Activated CD8-positive, alpha-beta memory T cell treated with anti-CD3 and anti-CD28 coated beads for 24 hours (primary cell): ENCODE results near the gene SH2D1B.

ENCODE experiments used
- DNase-seq: peaks from one replicate; pipeline ENCODE4 v3.0.0-alpha.2; 2020

Gene SH2D1B

DNA sequence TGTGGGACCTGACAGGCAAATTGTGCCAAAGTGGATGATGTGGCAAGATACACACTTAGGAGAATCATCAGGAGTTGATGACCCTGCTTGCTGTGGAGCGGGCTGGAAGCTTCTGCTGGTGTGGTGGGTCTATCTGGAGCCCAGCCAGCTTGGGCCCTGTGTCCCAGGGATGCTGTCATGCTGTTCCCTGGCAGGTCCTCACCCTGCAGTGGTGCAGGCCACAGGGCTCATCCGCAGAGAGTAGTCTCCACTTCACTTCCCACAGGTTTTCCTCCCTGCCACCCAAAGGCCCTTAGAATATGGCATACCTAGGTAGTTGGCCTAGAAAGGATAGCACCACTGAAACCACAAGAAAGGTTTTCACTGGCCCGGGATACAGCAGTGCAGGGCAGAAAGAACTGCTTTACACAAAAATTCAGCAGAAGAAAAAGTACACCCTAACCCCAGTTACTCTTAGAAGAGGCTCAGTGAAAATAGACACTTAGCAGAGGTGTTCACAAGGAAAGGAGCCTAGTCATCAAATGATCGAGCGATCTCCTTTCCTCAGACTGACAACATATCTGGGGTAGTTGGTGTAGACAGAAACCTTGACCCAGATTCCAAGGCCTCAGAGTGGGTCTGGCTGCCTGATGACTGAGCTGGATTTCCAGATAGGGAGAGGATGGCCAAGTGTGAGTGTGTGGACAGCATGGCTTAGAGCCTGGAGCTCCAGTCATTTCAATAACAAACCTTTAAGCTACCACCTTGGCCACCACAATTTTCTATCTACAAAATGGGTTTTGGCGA is 31.7 kb downstream of the SH2D1B start:
- DNase-seq = peak; percentile 5

DNA sequence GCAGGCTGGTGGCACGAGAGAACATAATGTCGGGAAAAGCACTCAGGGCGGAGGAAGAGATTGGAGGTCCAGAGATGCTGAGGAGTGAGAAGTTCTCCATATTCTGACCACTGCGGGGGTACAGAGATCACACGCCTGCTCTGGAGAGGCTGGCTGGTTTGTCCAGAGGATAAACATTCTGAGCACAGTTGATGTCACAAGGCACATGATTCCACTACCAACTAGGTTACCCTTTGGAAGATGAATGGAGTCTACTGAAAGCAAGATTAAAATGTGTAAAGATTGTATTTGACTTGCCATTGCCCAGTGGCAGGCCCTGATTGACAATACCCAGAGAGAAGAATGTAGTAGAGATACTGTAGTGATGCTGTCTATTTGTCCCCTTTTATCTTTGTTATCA is 35.2 kb downstream of the SH2D1B start, which contains the start of gene SPATA46:
Gene SPATA46, minus strand, starts transcription at position 164 of the 400 bp plus-strand sequence. Its CDS starts 64 bp downstream, at position 100.
- DNase-seq = no peak

DNA sequence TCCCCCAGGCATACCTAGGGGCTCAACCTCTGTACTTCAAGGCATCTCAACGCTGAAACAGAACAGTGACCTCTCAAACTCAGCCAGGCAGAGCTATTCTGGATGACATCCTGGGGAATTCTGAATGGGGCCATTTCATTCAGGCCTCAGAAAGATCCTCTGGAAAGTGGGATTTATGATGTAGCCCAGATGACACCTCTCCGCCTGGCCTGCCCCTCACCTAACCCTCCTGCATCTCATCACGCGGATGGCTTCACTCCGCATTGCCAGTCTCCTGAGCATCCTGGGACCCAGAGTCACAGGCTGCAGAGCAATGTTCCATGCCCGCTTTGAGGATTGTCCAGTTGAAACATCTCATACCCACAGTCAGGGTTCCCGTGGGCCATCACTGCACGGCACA is 36.5 kb downstream of the SH2D1B start:
- no peak for DNase-seq

DNA sequence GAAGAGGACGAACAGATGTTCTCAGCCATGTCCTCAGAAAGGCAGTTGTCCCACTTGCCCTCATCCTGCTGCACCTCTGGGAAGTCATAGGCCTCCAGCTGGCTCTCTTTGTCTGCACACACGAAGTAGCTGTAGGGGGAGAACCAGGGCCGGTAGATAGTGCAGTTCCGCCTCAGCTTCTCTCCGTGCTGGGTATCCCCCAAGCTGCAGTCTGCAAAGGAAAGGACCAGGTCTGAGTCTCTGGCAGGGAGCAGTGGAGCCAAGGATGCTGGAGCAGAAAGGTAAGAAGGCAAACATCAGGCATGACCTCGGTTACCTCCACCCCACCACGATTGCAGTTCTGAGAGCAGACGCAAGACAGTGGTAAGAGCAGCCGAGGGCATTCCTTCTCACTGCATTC is 37.5 kb downstream of the SH2D1B start:
- DNase-seq = no peak

DNA sequence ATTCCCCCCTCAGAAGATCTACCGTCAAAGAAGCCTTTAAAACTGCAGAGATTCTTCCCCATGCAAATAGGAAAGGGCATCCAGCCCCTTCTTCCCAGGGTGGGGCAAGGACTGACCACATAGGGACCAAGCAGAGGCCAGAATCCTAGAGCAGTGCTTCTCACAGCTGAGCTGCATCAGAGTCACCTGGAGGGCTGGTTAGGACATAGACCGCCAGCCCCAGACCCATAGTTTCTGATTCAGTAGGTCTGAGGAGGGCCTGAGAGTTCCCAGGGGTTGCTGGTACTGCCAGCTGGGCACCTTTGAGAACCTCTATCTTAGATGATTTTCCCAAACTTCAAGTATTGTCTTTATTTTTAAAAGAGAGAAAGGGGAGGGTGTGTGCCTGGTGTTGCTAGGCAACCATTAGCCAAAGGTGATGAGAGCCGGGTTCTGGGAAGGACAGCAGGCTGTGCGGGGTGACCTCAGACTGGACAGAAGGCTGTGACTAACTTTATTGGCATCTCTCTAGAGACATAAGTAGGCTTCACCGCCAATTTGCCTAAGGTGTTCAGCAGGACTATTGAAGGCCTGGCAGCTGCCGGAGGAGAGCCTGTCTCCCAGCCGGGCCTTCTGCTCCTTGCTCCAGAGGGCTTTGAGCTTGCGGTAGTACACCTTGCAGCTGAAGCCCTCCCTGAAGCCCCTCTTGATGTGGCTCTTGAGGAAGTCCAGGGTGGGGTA is 38.2 kb downstream of the SH2D1B start:
- no peak for DNase-seq

DNA sequence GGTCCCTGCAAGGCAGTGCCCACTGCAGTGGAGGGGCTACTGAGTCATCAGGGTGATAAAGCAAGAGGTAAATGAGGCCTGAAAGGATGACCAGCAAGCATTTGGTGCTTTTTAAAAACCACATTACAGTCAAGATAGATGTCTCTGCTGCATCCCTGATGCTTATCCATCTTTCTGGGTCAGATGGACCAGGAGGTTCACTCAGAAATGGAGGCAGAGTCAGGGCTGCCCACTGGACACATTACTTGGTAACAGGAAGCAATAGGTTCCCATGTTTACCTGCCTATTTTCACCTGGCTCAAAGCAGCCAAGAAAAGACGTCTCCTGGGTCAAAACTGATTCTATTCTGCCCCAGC is 38.9 kb downstream of the SH2D1B start:
- DNase-seq = no peak

DNA sequence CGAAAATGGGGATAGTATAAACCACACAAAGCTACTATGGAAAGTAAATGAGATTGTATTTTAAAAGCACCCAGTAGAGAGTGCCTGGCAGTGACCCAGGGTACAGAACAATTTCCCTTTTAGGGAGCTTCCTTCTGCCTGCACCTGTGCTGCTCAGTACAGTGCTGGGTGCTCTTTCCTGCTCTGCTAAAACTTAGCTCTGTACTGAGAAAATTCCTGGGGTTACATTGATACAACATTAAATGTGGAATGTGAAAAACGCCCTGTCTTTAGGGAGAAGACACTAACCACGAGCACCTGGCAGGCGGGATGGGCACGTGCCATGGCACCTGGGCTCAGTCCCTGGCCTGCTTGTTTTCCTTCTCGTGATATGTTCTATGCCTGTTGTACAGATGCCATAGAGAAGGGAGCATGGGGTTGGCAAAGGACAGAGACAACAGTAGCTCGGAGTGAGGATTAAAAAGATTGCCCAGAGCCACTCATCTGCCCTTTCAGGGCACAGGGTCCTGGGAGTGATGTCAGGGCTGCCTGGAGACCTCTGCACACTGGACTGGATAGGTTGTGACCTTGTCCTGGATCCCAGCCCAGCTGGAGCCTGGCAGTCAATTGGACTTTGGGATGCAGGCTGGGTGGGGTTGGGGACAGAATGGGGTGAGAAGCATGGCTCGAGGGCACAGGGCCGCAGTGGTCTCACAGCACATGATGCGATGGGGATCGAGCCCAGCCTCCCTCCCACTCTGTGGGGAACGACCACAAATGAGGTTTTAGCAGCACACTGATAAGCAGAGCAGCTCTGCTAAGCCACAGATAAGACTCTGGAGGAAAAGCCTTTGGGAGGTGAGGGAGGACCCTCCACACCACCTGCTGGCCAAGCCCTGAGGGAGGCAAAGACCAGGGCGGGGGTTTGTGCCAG is 39.5 kb downstream of the SH2D1B start:
- no peak for DNase-seq

DNA sequence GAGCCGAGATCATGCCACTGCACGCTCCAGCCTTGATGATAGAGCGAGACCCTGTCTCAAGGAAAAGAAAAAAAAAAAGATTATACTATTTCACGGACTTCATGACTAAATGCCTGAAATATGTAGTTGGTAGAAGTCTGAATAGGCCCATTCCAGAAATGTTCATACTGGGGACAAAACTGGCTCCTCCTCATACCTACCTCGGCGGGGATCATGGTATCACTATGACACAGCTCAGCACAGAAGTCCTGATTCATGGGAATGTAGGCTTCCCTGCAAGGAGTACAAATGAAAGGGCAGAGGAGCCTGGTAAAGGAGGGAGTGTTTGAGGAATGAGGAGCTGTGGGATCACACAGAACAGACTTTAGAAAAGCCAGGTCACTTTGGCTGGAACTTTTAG is 40.3 kb downstream of the SH2D1B start:
- DNase-seq = no peak

DNA sequence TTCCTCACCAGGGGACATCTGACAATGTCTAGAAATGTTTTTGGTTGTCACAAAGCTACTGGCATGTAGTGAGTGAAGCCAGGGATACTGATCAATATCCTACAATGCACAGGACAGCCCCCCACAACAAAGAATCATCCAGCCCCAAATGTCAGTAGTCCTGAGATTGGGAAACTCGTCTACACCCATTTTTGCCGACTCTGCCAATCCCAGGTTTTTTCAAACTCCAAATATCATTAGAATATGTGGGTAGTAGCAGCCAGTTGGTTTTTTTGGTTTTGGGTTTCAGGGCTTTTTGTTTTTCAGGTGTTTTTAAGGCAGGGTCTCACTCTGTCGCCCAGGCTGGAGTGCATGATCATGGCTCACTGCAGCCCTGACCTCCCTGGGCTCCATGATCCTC is 41.2 kb downstream of the SH2D1B start:
- no peak for DNase-seq

DNA sequence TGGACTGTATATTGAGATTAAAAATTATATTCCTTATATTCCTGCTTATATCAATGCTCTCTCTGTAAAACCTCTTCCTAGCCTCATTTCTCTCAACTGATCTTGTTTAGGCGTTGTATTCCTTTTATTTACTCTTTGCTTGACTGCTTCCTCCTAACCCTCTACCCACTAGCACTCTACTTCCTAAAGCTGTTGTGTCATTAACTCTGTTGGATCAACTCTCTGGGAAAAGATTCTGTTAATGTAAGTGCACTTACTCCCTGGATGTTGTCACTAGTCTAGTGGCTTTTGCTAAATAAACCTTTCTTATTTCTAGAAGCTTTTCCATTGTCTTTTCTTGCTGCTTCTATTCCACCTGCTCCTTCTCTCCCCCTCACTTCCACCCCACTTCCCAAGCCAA is 41.8 kb downstream of the SH2D1B start:
- no peak for DNase-seq

DNA sequence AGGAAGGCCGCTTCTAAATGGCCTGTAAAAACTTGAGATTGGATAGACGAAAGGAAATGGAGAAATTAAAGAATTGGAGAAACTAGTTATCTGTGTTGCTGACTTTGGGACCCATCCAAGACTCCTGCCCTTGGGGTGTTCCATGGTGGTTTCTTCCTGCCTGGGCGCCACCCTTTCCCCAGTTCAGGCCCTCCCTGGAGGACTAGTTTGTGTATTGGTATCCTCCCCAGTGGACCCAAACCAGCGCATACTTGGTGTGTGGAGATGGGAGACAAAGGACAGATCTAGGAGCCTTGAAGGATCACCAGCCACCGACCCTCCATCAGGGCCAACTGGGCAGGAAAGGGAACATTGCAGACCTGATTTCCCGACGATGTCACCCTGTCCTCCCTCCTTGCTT is 42.4 kb downstream of the SH2D1B start:
- no peak for DNase-seq

DNA sequence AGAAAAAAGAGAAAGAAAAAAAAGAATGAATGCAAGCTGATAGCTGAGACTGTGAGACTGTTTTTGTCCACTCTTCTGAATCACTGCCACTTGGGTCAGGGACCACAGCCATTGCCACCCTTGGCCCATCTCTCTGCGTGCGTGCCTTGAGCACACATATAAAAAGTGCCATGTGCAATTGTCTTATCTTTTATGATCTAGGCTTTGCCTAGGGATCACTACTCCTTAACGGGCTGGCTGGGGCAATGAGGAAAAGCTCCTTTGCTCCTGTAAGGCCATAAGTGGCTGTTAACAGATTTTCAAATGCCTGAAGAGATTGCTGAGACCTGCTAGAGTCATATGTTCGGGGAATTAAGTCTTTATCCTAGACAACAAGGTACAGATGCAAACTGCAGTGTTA is 43.5 kb downstream of the SH2D1B start:
- no peak for DNase-seq

DNA sequence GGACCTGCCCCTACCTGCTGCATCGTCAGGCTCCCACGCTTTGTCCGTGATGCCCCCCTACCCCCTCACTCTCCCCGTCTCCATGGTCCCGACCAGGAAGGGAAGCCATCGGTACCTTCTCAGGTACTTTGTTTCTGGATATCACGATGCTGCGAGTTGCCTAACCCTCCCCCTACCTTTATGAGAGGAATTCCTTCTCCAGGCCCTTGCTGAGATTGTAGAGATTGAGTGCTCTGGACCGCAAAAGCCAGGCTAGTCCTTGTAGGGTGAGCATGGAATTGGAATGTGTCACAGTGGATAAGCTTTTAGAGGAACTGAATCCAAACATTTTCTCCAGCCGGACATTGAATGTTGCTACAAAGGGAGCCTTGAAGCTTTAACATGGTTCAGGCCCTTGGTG is 44.2 kb downstream of the SH2D1B start:
- DNase-seq = no peak

DNA sequence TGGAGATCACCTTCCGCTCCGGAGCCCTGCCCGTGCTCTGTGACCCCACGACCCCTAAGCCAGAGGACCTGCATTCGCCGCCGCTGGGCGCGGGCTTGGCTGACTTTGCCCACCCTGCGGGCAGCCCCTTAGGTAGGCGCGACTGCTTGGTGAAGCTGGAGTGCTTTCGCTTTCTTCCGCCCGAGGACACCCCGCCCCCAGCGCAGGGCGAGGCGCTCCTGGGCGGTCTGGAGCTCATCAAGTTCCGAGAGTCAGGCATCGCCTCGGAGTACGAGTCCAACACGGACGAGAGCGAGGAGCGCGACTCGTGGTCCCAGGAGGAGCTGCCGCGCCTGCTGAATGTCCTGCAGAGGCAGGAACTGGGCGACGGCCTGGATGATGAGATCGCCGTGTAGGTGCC is 44.9 kb downstream of the SH2D1B start:
- no peak for DNase-seq

DNA sequence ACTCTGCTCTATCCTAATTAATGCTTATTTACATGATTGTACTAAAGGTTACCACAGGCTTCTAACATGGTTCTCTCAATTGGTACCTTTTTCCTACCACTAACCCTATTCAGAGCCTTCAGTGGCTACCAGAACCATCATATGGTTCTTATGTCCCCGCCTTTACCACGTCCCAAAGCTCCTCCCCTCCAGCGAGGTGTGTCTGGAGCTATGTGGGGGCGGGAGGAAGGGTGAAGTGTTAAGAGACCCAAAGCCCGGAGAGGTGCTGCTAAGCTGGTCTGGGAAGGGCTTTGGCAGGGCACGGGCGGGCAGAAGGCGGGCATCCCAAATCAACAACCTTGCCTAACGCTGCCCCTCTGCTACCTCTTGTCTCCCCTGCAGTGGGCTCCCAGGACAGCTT is 45.3 kb downstream of the SH2D1B start:
- no peak for DNase-seq

DNA sequence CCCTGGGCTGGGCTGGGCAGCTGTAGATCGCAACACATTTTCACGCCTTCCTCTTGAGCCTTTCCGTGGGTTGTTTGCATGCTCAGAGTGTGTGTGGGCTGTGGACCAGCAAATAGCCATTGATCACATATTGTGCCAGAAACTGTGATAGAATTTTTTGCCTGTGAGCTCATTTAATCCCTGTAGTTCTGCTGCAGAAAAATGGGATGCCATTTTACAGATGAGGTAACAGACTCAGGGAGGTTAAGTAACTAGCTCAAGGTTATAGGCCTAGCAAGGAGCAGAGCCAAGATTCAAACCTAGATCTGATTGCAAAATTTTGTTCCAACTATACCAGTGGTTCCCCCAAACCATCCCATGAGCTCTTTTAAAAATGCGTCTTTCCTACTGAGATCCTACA is 45.8 kb downstream of the SH2D1B start:
- no peak for DNase-seq

DNA sequence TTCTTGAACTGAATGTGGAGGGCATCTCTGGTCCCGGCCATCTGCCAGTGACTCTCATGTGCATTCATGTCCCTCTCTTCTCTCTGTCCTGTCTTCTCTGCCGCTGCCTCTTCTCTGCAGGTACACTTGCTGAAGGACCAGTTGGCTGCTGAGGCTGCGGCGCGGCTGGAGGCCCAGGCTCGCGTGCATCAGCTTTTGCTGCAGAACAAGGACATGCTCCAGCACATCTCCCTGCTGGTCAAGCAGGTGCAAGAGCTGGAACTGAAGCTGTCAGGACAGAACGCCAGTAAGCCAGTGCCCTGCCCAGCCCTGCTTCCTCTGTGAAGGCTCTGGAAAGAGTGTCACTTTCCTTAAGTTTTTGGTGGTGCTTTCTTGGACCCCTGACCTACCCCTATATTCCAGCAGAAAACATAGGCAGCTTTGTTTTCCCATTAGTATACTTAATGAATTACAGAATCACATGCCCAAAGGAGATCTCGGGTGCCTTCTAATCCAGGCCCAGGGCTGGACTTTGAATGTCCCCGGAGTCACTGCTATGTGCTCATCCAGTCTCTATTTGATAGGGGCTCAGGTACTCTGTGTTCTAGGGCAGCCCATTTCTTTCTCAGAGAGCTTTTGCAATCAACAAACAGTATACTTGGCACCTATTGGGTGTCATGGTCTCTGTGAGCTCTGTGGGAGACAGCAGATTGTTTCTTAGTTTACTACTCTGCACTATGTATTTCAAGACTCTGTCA is 46.5 kb downstream of the SH2D1B start:
- DNase-seq = no peak

DNA sequence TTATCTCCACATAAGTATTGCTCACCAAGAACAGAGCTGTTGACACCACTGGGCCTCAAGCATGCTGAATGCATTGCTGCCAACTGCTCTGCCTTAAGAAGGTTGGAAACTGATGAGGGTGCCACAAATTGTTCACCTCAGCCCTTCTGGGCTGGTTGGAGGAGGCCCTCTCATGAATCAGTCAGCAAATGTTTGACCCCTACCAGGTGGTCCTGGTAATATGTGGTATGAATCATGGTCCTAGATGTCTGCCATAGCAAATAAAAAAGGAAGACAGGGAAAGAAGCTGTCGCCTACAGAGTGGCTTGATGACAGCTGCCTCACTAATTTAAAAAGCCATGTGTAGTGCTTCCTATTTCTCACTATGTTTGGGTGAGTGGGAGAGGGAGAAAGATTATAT is 47.4 kb downstream of the SH2D1B start:
- no peak for DNase-seq

DNA sequence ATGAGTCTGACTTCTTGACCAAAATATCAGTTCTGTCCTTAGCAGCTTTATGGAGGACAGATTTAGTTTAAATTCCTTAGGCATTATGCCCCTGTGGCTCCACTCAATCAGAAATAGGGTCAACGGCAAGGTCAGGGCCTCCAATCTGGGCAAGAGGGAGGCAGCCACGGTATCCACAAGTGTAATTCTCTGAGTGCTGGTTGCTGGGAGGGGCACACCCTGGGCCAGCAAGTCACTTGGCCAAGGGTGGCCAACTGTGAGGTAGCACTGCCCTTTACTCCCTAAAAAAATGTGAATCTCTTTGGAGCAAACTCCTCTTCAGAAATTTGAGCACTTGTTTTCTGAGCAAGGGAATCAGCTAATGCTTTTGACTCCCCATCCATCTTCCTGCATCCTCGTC is 48.1 kb downstream of the SH2D1B start:
- DNase-seq = no peak

DNA sequence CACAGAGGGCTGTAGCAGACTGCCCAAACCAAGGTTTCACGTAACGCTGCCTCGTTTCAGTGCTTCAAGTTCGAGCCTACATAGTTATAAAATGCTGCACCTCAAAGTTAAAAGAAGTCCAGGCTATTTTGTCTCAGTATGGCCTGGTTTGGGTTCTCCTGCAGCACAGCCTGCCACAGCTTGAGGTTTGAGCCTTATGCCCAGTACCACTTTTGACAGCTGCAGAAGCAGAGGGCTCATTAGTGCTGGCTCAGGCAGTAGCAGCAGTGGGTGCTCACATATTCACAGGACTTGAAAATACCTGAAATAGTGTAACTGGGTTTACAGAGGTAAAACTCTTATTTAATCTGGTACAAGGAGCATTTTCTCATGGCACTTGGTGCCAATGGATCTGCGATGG is 50.6 kb downstream of the SH2D1B start:
- DNase-seq = no peak

DNA sequence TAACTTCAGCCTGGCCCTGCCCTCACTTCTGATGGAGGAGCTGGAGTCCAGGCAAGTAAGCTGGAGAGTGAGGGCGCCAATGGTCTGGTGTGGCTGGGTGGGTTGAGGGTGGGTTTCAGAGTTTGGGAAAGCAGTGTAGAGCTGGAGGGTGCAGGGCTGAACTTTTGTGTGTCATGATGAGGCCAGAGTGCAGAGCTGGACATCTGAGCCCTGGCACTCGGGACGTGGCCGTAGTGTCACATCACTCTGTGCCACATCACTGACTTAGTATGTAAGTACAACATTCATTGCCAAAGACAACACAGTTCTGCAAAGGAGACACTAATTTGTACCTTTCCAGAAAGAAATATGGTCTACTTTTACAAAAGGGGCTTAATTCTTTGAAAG is 51.1 kb downstream of the SH2D1B start:
- DNase-seq = no peak

DNA sequence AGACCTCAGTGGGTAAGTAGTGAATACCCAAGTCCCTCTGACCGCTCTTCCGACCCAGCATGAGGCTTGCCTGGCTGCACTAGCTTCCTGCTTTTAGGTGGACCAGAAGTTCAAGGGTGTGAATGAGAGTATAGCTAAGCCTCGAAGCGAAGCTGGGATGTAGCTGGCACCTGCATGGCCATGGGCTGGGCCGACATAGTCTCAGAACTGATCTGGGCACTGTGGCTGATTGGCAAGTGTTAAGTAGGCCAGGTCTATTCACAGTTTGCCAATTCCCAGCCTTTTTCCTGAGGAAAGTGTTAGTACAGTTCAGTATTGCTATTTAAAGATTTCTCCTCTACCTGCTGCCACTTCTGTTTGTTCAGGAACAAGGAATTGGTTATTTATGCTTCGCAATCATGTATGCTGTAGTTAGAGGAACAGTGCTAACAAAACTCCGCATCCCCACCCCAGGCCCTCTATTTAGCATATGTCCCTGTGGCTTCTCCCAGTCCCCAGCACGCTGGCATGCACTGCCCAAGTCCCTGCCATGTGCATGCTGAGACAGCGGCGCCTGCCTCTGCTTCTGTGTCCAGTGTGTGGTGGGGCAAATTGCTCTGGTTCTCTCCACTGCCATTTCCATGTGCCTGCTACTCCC is 51.6 kb downstream of the SH2D1B start:
- DNase-seq = no peak
